ENCODE measurements around the gene CAV1.

DNA sequence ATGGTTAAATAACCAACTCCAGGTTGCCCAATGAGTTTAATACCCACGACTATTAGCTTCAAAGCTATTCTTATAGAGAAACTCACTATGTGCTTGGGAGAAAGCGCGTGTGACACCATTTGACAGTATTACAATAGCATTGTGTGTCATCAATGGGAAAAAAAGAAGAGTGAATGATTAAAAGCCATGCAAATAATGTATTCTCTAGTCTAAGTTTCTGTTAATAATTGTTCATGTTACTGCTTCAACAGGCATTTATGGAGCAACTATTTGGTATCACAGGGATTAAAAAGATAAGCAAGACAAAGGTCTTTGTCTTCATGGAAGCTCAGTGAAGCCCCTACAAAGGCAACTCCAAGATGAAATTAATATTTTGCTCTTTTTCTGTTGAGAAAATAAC, 47.2 kb downstream of the CAV1 start:
- TF ChIP-seq, protein P1, sequence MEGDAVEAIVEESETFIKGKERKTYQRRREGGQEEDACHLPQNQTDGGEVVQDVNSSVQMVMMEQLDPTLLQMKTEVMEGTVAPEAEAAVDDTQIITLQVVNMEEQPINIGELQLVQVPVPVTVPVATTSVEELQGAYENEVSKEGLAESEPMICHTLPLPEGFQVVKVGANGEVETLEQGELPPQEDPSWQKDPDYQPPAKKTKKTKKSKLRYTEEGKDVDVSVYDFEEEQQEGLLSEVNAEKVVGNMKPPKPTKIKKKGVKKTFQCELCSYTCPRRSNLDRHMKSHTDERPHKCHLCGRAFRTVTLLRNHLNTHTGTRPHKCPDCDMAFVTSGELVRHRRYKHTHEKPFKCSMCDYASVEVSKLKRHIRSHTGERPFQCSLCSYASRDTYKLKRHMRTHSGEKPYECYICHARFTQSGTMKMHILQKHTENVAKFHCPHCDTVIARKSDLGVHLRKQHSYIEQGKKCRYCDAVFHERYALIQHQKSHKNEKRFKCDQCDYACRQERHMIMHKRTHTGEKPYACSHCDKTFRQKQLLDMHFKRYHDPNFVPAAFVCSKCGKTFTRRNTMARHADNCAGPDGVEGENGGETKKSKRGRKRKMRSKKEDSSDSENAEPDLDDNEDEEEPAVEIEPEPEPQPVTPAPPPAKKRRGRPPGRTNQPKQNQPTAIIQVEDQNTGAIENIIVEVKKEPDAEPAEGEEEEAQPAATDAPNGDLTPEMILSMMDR (IDR thresholded peaks at IDR 0.05), result no peak
- no peak for TF ChIP-seq POLR2A (IDR thresholded peaks at IDR 0.05)
